Dendritic cell treated with granulocyte-macrophage colony-stimulating factor and Interleukin-4, amounts not matched to agents 40 ng/mL and 50 ng/mL, for 4 days (primary cell): ENCODE data around the gene MYADM.

Experiments used
- H3K27ac Mint-ChIP-seq: one replicate; pipeline ENCODE4 v1.8.0; 2022; ENCODE audit warnings: mild to moderate bottlenecking, mixed read lengths
- H3K27me3 Mint-ChIP-seq: one replicate; pipeline ENCODE4 v1.8.0; 2022; ENCODE audit warnings: mild to moderate bottlenecking, mixed read lengths
- H3K36me3 Mint-ChIP-seq: one replicate; pipeline ENCODE4 v1.8.0; 2022; ENCODE audit warnings: low read depth, mixed read lengths
- H3K4me1 Mint-ChIP-seq: one replicate; pipeline ENCODE4 v1.8.0; 2022; ENCODE audit warnings: low read depth, mixed read lengths
- H3K4me3 Mint-ChIP-seq: one replicate; pipeline ENCODE4 v1.8.0; 2022; ENCODE audit warnings: mild to moderate bottlenecking, moderate library complexity, mixed read lengths
- H3K9me3 Mint-ChIP-seq: one replicate; pipeline ENCODE4 v1.8.0; 2022; ENCODE audit warnings: mixed read lengths
- intact Hi-C: fragments of 100-400 bp; cut with micrococcal nuclease; formaldehyde crosslinking; loops from one replicate; pipeline ENCODE4 v1.15.0; 2022

MYADM gene

DNA sequence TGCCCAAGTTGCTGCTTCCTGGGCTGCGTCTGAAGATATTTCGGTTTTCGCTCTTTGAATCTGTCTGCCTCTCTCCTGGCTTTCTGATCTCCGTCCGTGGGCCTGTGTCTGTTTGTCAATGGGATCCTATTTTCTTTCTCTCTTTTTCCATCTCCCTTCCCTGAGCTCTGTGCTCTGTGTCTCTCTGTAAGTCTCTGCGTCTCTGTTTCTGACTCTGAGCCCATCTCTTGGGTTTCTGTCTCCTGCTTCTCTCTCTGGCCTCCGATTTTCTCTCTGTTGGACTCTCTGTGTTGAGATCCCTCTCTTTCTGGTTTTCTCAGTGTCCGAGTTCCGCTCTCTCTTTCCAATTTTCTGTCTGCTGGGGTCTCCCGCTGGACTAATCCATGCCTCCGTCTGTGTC is 16.1 kb downstream of the MYADM start:
- no peaks in the 10 kb centered on the region for H3K36me3 Mint-ChIP-seq
- H3K4me1 Mint-ChIP-seq = peaks cover 6% of the 10 kb centered on the region
- no peaks in the 10 kb centered on the region for H3K9me3 Mint-ChIP-seq
- H3K4me3 Mint-ChIP-seq = no peak overlapping the region
- intact Hi-C loops = loop anchor here (5.0 kb wide), 1 partner anchor 41 kb away; no protein-coding TSS in a partner anchor
- no peak overlapping the region for H3K27ac Mint-ChIP-seq
- H3K27me3 Mint-ChIP-seq = peaks cover 46% of the 10 kb centered on the region

GRCh38 chr19:53884256-53884655 is 16.6 kb downstream of the MYADM start:
- Mint-ChIP-seq H3K27me3 (peaks cover 49% of the 10 kb centered on the region), H3K4me1 (peaks cover 6% of the 10 kb centered on the region), H3K4me3 (no peak overlapping the region), H3K36me3 (no peaks in the 10 kb centered on the region), H3K9me3 (no peaks in the 10 kb centered on the region), H3K27ac (no peak overlapping the region)
- intact Hi-C loops = loop anchor here (5.0 kb wide), 1 partner anchor 42 kb away; no protein-coding TSS in a partner anchor

- Mint-ChIP-seq H3K36me3 (no peaks in the 10 kb centered on the region), H3K4me1 (peaks cover 9% of the 10 kb centered on the region), H3K9me3 (no peaks in the 10 kb centered on the region), H3K27me3 (peaks cover 51% of the 10 kb centered on the region), H3K4me3 (no peak overlapping the region), H3K27ac (no peak overlapping the region)
- intact Hi-C loops = no loop called here
Measured at GRCh38 chr19:53885036-53885435, 17.4 kb downstream of the MYADM start.

GRCh38 chr19:53892301-53892980 is 24.8 kb downstream of the MYADM start:
- no peaks in the 10 kb centered on the region for H3K9me3 Mint-ChIP-seq
- H3K36me3 Mint-ChIP-seq = no peaks in the 10 kb centered on the region
- H3K4me1 Mint-ChIP-seq = peaks cover 5% of the 10 kb centered on the region
- H3K27ac Mint-ChIP-seq = no peak overlapping the region
- H3K4me3 Mint-ChIP-seq = no peak overlapping the region
- intact Hi-C loops = no loop called here
- H3K27me3 Mint-ChIP-seq = peaks cover 59% of the 10 kb centered on the region

DNA sequence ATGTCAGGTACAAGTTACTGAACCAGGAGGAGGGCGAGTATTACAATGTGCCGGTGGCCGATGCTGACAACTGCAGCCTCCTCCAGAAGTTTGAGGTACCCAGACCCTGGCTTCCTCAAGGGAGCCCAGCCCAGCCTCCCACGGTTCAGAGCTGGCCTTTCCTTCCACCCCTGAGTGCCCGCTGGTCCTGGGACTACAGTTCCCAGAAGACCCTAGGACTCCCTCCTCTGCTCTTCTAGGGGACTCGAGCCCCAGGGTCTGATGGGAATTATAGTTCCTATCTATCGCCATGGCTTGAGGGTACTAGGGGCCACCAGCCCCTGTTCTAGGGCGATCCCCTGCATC is 25.3 kb downstream of the MYADM start:
- Mint-ChIP-seq H3K4me1 (peaks cover 9% of the 10 kb centered on the region), H3K27ac (no peak overlapping the region), H3K27me3 (peaks cover 61% of the 10 kb centered on the region), H3K36me3 (no peaks in the 10 kb centered on the region), H3K9me3 (no peaks in the 10 kb centered on the region), H3K4me3 (no peak overlapping the region)
- intact Hi-C loops = no loop called here

DNA sequence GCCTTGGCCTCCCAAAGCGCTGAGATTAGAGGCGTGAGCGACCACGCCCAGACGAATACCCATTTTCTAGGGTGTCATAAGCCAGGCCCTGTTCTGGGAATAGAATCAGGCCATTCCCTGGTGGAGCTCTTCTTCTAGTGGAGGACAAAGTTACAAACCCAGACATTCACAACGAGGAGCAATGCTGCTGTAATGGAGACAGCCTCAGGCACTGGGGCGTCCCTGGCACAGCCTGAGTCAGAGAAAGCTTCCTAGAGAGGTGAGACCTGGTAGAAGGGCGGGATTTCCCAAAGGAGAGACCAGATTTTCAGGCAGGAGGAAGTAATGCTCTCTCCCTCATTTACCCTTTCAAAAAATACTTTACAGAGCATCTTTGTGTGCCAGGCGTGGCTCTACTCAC is 27.0 kb downstream of the MYADM start:
- no peaks in the 10 kb centered on the region for H3K9me3 Mint-ChIP-seq
- H3K27ac Mint-ChIP-seq = no peak overlapping the region
- peaks cover 21% of the 10 kb centered on the region for H3K4me1 Mint-ChIP-seq
- intact Hi-C loops = no loop called here
- peaks cover 74% of the 10 kb centered on the region for H3K27me3 Mint-ChIP-seq
- no peak overlapping the region for H3K4me3 Mint-ChIP-seq
- H3K36me3 Mint-ChIP-seq = no peaks in the 10 kb centered on the region

GRCh38 chr19:53896682-53897081 is 29.0 kb downstream of the MYADM start:
- H3K27me3 Mint-ChIP-seq = peaks cover 79% of the 10 kb centered on the region
- no peaks in the 10 kb centered on the region for H3K36me3 Mint-ChIP-seq
- no peaks in the 10 kb centered on the region for H3K9me3 Mint-ChIP-seq
- intact Hi-C loops = no loop called here
- H3K4me1 Mint-ChIP-seq = peaks cover 16% of the 10 kb centered on the region
- no peak overlapping the region for H3K27ac Mint-ChIP-seq
- H3K4me3 Mint-ChIP-seq = no peak overlapping the region

- H3K27ac Mint-ChIP-seq = no peak overlapping the region
- peaks cover 16% of the 10 kb centered on the region for H3K4me1 Mint-ChIP-seq
- no peak overlapping the region for H3K4me3 Mint-ChIP-seq
- H3K36me3 Mint-ChIP-seq = no peaks in the 10 kb centered on the region
- intact Hi-C loops = no loop called here
- no peaks in the 10 kb centered on the region for H3K9me3 Mint-ChIP-seq
- H3K27me3 Mint-ChIP-seq = peaks cover 78% of the 10 kb centered on the region
Measured at GRCh38 chr19:53897459-53897858, 29.8 kb downstream of the MYADM start.

- H3K27me3 Mint-ChIP-seq = peaks cover 74% of the 10 kb centered on the region
- H3K27ac Mint-ChIP-seq = no peak overlapping the region
Measured at GRCh38 chr19:53898166-53898565, 30.5 kb downstream of the MYADM start.

DNA sequence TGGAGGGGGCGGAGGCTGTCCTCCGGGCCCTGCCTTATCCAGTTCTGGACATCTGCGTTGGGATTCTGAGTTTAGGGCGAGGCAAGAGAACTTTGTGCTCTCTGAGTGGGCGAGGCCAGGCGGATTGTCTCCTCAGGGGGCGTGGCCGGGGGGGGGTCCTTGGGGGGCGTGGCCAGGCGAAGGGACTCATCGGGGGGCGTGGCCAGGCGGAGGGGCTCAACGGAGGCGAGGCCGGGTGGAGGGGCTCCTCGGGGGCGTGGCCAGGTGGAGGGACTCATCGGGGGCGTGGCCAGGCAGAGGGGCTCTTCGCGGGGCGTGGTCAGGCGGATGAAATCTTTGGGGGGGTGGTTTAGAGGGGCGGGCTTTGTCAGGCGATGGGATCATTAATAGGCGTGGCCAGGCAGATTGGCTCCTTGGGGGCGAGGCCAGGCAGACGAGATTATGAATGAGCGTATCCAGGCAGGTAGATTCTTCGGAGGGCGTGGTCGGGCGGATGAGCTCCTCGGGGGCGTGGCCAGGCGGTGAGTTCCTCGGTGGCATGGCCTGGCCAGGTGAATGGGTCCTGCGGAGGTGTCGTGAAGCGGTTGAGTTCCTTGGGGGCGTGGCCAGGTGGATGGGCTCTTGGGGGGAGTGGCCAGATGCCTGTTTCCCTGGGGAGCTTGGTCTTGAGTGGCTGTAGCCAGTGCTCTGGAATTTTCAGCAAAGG is 31.1 kb downstream of the MYADM start:
- Mint-ChIP-seq H3K27me3 (peaks cover 71% of the 10 kb centered on the region), H3K4me1 (peaks cover 16% of the 10 kb centered on the region)
- intact Hi-C loops = no loop called here

More at GRCh38 chr19:53898166-53898565, 30.5 kb downstream of the MYADM start:
- Mint-ChIP-seq H3K4me3 (no peak overlapping the region), H3K4me1 (peaks cover 16% of the 10 kb centered on the region), H3K9me3 (no peaks in the 10 kb centered on the region), H3K36me3 (no peaks in the 10 kb centered on the region)
- intact Hi-C loops = no loop called here

DNA sequence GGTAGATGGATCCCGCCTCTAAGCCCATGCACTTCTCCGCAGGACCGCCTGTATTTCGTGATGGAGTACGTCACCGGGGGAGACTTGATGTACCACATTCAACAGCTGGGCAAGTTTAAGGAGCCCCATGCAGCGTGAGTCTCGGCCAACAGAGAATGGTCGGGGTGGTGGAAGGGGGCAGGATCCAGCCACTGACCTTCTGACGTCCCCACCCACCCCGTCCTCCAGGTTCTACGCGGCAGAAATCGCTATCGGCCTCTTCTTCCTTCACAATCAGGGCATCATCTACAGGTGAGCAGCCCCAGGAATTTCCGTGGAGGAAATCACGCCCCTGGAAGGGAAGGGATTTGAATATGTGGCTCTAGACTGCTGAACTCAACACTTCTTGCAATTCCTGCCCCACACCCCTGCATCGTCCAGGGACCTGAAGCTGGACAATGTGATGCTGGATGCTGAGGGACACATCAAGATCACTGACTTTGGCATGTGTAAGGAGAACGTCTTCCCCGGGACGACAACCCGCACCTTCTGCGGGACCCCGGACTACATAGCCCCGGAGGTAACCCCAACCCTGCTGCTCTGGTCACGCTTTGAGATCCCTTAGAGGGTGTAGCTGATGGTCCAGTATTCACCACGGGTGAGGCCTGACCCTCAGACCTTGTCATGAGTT is 32.6 kb downstream of the MYADM start:
- Mint-ChIP-seq H3K27ac (no peak overlapping the region), H3K4me1 (peaks cover 16% of the 10 kb centered on the region), H3K9me3 (no peaks in the 10 kb centered on the region), H3K36me3 (no peaks in the 10 kb centered on the region), H3K27me3 (peaks cover 75% of the 10 kb centered on the region), H3K4me3 (no peak overlapping the region)
- intact Hi-C loops = loop anchor here (10.0 kb wide), 1 partner anchor 124 kb away; no protein-coding TSS in a partner anchor

More for the DNA sequence above, 31.1 kb downstream of the MYADM start:
- Mint-ChIP-seq H3K9me3 (no peaks in the 10 kb centered on the region), H3K27ac (no peak overlapping the region), H3K4me3 (no peak overlapping the region), H3K36me3 (no peaks in the 10 kb centered on the region)

DNA sequence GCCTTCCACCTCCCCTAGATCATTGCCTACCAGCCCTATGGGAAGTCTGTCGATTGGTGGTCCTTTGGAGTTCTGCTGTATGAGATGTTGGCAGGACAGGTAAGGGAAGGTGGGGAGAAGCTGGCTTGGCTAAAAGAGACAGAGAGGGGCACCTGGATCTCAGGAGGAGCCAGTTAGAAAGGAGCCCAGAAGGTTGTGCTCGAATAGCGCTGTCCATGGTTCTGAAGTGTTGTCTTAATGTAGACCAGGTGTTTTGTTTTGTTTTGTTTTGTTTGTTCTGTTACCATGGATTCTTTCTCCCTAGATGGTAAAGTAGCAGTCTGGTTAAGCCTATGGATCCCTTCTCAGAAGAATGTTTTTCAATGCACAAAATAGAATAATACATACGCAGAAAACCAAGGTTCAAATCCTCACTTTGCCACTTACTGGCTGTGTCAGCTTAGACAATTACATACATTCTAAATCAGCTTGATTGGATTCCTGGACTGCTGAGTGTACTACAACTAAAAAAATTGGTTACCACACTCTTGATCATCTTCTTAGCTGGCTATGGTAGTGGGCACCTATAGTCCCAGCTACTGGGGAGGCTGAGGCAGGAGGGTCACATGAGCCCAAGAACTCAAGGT is 35.5 kb downstream of the MYADM start:
- Mint-ChIP-seq H3K27me3 (peaks cover 79% of the 10 kb centered on the region), H3K36me3 (no peaks in the 10 kb centered on the region), H3K27ac (no peak overlapping the region), H3K4me1 (peaks cover 32% of the 10 kb centered on the region), H3K4me3 (no peak overlapping the region), H3K9me3 (no peaks in the 10 kb centered on the region)
- intact Hi-C loops = loop anchor here (1.0 to 10.0 kb wide), 2 partner anchors 24 to 122 kb away; no protein-coding TSS in a partner anchor

DNA sequence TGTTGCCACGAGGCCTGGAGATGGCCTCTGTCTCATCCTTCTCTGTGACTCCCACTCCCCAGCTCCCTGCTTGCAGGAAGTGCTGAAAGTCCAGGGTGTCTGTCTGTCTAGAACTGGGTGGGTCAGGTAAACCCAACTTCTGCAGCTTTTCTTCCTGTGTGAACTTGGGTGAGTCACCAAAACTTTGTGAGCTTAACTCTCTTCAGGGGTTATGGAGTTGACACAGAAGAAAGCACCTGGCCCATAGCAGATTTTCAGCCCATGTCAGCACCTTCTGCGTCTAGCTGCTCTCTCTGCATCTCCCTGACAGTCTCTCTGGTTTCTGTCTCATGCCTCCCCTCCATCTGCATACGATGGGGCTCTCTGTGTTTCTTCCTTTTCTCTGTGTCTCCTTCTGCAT is 37.2 kb downstream of the MYADM start:
- no peak overlapping the region for H3K27ac Mint-ChIP-seq
- no peaks in the 10 kb centered on the region for H3K36me3 Mint-ChIP-seq
- peaks cover 76% of the 10 kb centered on the region for H3K27me3 Mint-ChIP-seq
- H3K9me3 Mint-ChIP-seq = no peaks in the 10 kb centered on the region
- H3K4me1 Mint-ChIP-seq = peaks cover 36% of the 10 kb centered on the region
- H3K4me3 Mint-ChIP-seq = no peak overlapping the region
- intact Hi-C loops = loop anchor here (10.0 kb wide), 1 partner anchor 120 kb away; no protein-coding TSS in a partner anchor

GRCh38 chr19:53905787-53906186 is 38.1 kb downstream of the MYADM start:
- Mint-ChIP-seq H3K36me3 (no peaks in the 10 kb centered on the region), H3K27ac (no peak overlapping the region), H3K4me3 (no peak overlapping the region), H3K27me3 (peaks cover 76% of the 10 kb centered on the region), H3K4me1 (peaks cover 42% of the 10 kb centered on the region), H3K9me3 (no peaks in the 10 kb centered on the region)
- intact Hi-C loops = loop anchor here (10.0 kb wide), 1 partner anchor 119 kb away; no protein-coding TSS in a partner anchor
